Endothelial cell of umbilical vein (primary cell): ENCODE data around the gene MAST4. TPM values are rescaled to one million over a fixed set of nuclear protein-coding genes. Genes with fewer than 3 reads are reported as not detected.

Experiments used
- BruUV-seq: library from RNA; stranded (reverse); fragments of 400-500 nt; replicated peaks from 2 replicates; lab custom pipeline; 2021; lab: Mats Ljungman, UMichigan
- CTCF ChIA-PET: fragments of 300-600, 350-600 bp; sonication (Branson Sonifier 250); formaldehyde crosslinking; loops from one replicate; lab custom pipeline; 2021; ENCODE audit warnings: antibody characterized with exemption, inconsistent platforms; lab: Charles Lee
- POLR2A ChIA-PET: fragments of 300-600, 350-600 bp; sonication (Branson Sonifier 250); formaldehyde crosslinking; loops from one replicate; lab custom pipeline; 2021; ENCODE audit warnings: antibody characterized with exemption, inconsistent platforms; lab: Charles Lee
- DNase-seq: peaks from one replicate; pipeline ENCODE4 v3.0.0-alpha.2; 2011; ENCODE audit warnings: low read depth, low spot score
- FAIRE-seq: peaks from 2 replicates; lab custom pipeline; 2011; peaks lifted over from hg19 to GRCh38; lab: Jason Lieb, UNC
- H2AFZ ChIP-seq: 2 replicates; pipeline ENCODE4 v1.6.0; 2012; ENCODE audit warnings: low read depth, low read length, control low read depth, inconsistent platforms
- H3K27ac ChIP-seq: 2 replicates; pipeline ENCODE4 v1.5.1; 2011; ENCODE audit warnings: low read depth, mild to moderate bottlenecking, control low read depth, low read length, moderate library complexity; ENCODE audit not compliant: insufficient read depth
- H3K27me3 ChIP-seq, 2 experiments: 2 replicates each; pipeline versions ENCODE4 v1.6.0 to v1.6.1; 2011; ENCODE audit warnings: low read length in 2 of 2, mixed read lengths in 1 of 2; ENCODE audit not compliant: control insufficient read depth in 2 of 2, insufficient read depth in 2 of 2
- H3K36me3 ChIP-seq, 2 experiments: 2 replicates in 1 of 2; 3 replicates in 1 of 2; pipeline ENCODE4 v1.5.1; 2011; ENCODE audit warnings: low read length in 2 of 2, mild to moderate bottlenecking in 1 of 2, moderate library complexity in 1 of 2; ENCODE audit not compliant: control insufficient read depth in 2 of 2, insufficient read depth in 2 of 2; ENCODE audit errors: extremely low read depth in 1 of 2
- H3K4me1 ChIP-seq: 3 replicates; pipeline ENCODE4 v1.5.1; 2011; ENCODE audit warnings: mild to moderate bottlenecking, low read length; ENCODE audit not compliant: control insufficient read depth, insufficient read depth; ENCODE audit errors: extremely low read depth
- H3K4me2 ChIP-seq: 2 replicates; pipeline ENCODE4 v1.6.1; 2011; ENCODE audit warnings: low read length, control low read depth, mixed read lengths; ENCODE audit not compliant: insufficient read depth
- H3K4me3 ChIP-seq, 3 experiments: fragments of 200-600 bp in 1 of 3; sonication (generic), shearing (Covaris generic) in 1 of 3; replicated peaks in 1 of 3; 2 replicates each; pipeline ENCODE4 v1.5.1; 2011 to 2016; ENCODE audit warnings: control low read depth in 3 of 3, low read length in 3 of 3, mild to moderate bottlenecking in 2 of 3, inconsistent platforms in 1 of 3, low read depth in 1 of 3, moderate library complexity in 1 of 3; ENCODE audit not compliant: insufficient read depth in 1 of 3
- H3K79me2 ChIP-seq: 2 replicates; pipeline ENCODE4 v1.6.0; 2012; ENCODE audit warnings: low read length, inconsistent platforms; ENCODE audit not compliant: control insufficient read depth, insufficient read depth
- H3K9ac ChIP-seq: replicated peaks from 2 replicates; pipeline ENCODE3; 2011; ENCODE audit warnings: low read length, control low read depth; ENCODE audit not compliant: insufficient read depth; ENCODE audit errors: extremely low read depth
- H3K9me1 ChIP-seq: replicated peaks from 3 replicates; pipeline ENCODE4 v1.6.0; 2011; ENCODE audit warnings: mild to moderate bottlenecking, low read length; ENCODE audit not compliant: control insufficient read depth, insufficient read depth; ENCODE audit errors: extremely low read depth
- H3K9me3 ChIP-seq: replicated peaks from 2 replicates; pipeline ENCODE4 v1.5.1; 2012; ENCODE audit warnings: low read length, inconsistent platforms; ENCODE audit not compliant: control insufficient read depth, insufficient read depth
- H4K20me1 ChIP-seq: replicated peaks from 2 replicates; pipeline ENCODE3; 2011; ENCODE audit warnings: mild to moderate bottlenecking, low read length; ENCODE audit not compliant: control insufficient read depth, insufficient read depth; ENCODE audit errors: extremely low read depth
- CTCF ChIP-seq, 2 donors: IDR thresholded peaks; 1 replicate in 1 of 2; 2 replicates in 1 of 2; pipeline ENCODE4 v1.5.1; 2011; ENCODE audit warnings: low read length in 2 of 2, mild to moderate bottlenecking in 2 of 2, moderate library complexity in 2 of 2, control low read depth in 1 of 2, inconsistent platforms in 1 of 2, low read depth in 1 of 2; ENCODE audit not compliant: insufficient read depth in 1 of 2; ENCODE audit errors: extremely low read depth in 1 of 2
- EZH2 ChIP-seq: IDR thresholded peaks from 2 replicates; pipeline ENCODE4 v1.6.1; 2012; ENCODE audit warnings: borderline replicate concordance, low read depth, mild to moderate bottlenecking, moderate library complexity, low read length, inconsistent platforms; ENCODE audit not compliant: severe bottlenecking
- FOS ChIP-seq: IDR thresholded peaks from 2 replicates; pipeline ENCODE4 v1.6.1; 2011; ENCODE audit warnings: mild to moderate bottlenecking, low read length, moderate library complexity, borderline replicate concordance; ENCODE audit not compliant: insufficient read depth
- GATA2 ChIP-seq: IDR thresholded peaks from 2 replicates; pipeline ENCODE4 v1.7.0; 2011; ENCODE audit warnings: low read depth, mild to moderate bottlenecking, moderate library complexity, mixed read lengths, low read length; ENCODE audit not compliant: insufficient read length, insufficient read depth
- JUN ChIP-seq: IDR thresholded peaks from 2 replicates; pipeline ENCODE4 v1.6.1; 2011; ENCODE audit warnings: borderline replicate concordance, low read depth; ENCODE audit not compliant: insufficient read length, insufficient read depth
- MAX ChIP-seq: IDR thresholded peaks from 2 replicates; pipeline ENCODE4 v1.6.1; 2011; ENCODE audit not compliant: insufficient read depth, insufficient read length
- MYC ChIP-seq: IDR thresholded peaks from one replicate; pipeline ENCODE4 v1.6.1; 2011; ENCODE audit warnings: mild to moderate bottlenecking, low read depth, low read length
- POLR2A ChIP-seq: IDR thresholded peaks from 2 replicates; pipeline ENCODE4 v1.6.1; 2012; ENCODE audit warnings: low read depth, mild to moderate bottlenecking, control low read depth, low read length
- POLR2AphosphoS5 ChIP-seq: IDR thresholded peaks from 2 replicates; pipeline ENCODE4 v1.6.1; 2012; ENCODE audit warnings: low read depth, mild to moderate bottlenecking, control low read depth, low read length, moderate library complexity; ENCODE audit not compliant: insufficient read depth
- dilution Hi-C: fragments of 300-500 bp; cut with MboI; formaldehyde crosslinking; loops from one replicate; pipeline ENCODE4 v1.15.0; 2019; ENCODE audit warnings: low sequenced_read_pairs; ENCODE audit not compliant: extremely low pct_ligation_motif_present
- intact Hi-C: fragments of 100-400 bp; cut with micrococcal nuclease; formaldehyde crosslinking; loops from one replicate; pipeline ENCODE4 v1.10.0; 2022
- polyA plus RNA-seq, 4 experiments: library from polyadenylated mRNA; depleted of rRNA in 3 of 4; stranded (reverse) in 3 of 4; unstranded in 1 of 4; fragments of >200 nt; gene quantifications; 2 replicates each; pipeline versions ENCODE4 v1.2.1 to v1.2.3, GENCODE V29; 2011 to 2012; ENCODE audit warnings: missing spikeins in 1 of 4
- total RNA-seq: library from RNA; stranded (reverse); gene quantifications from 2 replicates; pipeline ENCODE4 v1.2.3, GENCODE V29; 2021

Gene MAST4
- total and polyA plus RNA-seq, 2 donors (not counting 3 experiments of a cell fraction or from before 2014, with no cell fraction given) = 40.2 to 116 TPM

- peaks cover 0 to under 1% of the 10 kb centered on the region in 2 experiments for H3K36me3 ChIP-seq
These were observed 439.0 kb downstream of the MAST4 start for GRCh38 chr5:67035098-67035740.

More at GRCh38 chr5:67035098-67035740, 439.0 kb downstream of the MAST4 start:
- FAIRE-seq = no peak
- H3K9me3 ChIP-seq = no peaks in the 10 kb centered on the region
- TF ChIP-seq JUN (no peak), CTCF (IDR thresholded peaks at IDR 0.05; ENCODE audit: extremely low read depth in 1 of 2, insufficient read depth in 1 of 2, low read depth in 1 of 2, low read length in 2 of 2) (no peak), FOS (no peak), POLR2AphosphoS5 (no peak), EZH2 (no peak), GATA2 (no peak), MAX (no peak), MYC (no peak), POLR2A (no peak)
- no peak overlapping the region for H3K27ac ChIP-seq
- H4K20me1 ChIP-seq = peaks cover 2% of the 10 kb centered on the region
- H3K27me3 ChIP-seq = no peaks in the 10 kb centered on the region
- intact Hi-C loops (no loop called here), dilution Hi-C loops (no loop called here)
- no TSS peak for BruUV-seq
- no peak overlapping the region for H2AFZ ChIP-seq
- H3K79me2 ChIP-seq = peaks cover 72% of the 10 kb centered on the region
- no peak for DNase-seq
- no peak overlapping the region for H3K4me3 ChIP-seq
- no peak overlapping the region for H3K4me2 ChIP-seq
- ChIA-PET CTCF (interaction anchor here (1.0 to 2.6 kb wide), 2 partner anchors 19 to 46 kb away, joined by 3 to 15 read pairs; no protein-coding TSS in a partner anchor), POLR2A (no interaction called here)
- H3K9ac ChIP-seq = no peak overlapping the region
- peaks cover 56% of the 10 kb centered on the region for H3K4me1 ChIP-seq
- no peaks in the 10 kb centered on the region for H3K9me1 ChIP-seq
